Epithelial cell of esophagus (primary cell): ENCODE measurements around the gene CDC42EP4.

Experiments used
- DNase-seq: peaks from one replicate; pipeline ENCODE4 v3.0.0; 2010; ENCODE audit warnings: low read depth
- H3K4me3 ChIP-seq: 2 replicates; pipeline ENCODE4 v1.5.1; 2011; ENCODE audit warnings: mild to moderate bottlenecking, low read length, control low read depth
- TF ChIP-seq, protein P1 (sequence below): IDR thresholded peaks from 2 replicates; pipeline ENCODE4 v1.5.1; 2011; ENCODE audit warnings: low read depth, mild to moderate bottlenecking, low read length, control low read depth, inconsistent platforms; ENCODE audit not compliant: insufficient read depth; ENCODE audit errors: missing control alignments

CDC42EP4 gene

DNA sequence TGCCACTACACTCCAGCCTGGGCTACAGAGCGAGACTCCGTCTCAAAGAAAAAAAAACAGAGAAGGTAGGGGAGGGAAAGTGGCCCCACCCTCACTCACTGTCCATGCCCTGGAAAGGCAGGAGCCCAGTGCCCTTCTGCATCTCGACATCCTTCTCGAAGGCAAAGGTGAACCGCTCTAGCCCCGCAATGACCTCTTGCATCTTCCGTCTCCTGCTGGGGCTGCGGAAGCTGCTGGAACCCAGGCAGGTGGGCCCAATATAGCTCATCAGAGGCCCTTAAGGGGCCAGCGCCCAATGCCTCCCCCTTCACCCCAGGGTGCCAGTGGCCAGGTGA lies 50.2 kb downstream of the CDC42EP4 start, which contains the start of gene CPSF4L:
Gene CPSF4L, minus strand, starts transcription at position 264 of the 335 bp plus-strand sequence. Its CDS starts 62 bp downstream, at position 202.
- H3K4me3 ChIP-seq = no peak within 1 kb of the TSS
- no peak for DNase-seq
- TF ChIP-seq, protein P1, sequence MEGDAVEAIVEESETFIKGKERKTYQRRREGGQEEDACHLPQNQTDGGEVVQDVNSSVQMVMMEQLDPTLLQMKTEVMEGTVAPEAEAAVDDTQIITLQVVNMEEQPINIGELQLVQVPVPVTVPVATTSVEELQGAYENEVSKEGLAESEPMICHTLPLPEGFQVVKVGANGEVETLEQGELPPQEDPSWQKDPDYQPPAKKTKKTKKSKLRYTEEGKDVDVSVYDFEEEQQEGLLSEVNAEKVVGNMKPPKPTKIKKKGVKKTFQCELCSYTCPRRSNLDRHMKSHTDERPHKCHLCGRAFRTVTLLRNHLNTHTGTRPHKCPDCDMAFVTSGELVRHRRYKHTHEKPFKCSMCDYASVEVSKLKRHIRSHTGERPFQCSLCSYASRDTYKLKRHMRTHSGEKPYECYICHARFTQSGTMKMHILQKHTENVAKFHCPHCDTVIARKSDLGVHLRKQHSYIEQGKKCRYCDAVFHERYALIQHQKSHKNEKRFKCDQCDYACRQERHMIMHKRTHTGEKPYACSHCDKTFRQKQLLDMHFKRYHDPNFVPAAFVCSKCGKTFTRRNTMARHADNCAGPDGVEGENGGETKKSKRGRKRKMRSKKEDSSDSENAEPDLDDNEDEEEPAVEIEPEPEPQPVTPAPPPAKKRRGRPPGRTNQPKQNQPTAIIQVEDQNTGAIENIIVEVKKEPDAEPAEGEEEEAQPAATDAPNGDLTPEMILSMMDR = no peak

DNA sequence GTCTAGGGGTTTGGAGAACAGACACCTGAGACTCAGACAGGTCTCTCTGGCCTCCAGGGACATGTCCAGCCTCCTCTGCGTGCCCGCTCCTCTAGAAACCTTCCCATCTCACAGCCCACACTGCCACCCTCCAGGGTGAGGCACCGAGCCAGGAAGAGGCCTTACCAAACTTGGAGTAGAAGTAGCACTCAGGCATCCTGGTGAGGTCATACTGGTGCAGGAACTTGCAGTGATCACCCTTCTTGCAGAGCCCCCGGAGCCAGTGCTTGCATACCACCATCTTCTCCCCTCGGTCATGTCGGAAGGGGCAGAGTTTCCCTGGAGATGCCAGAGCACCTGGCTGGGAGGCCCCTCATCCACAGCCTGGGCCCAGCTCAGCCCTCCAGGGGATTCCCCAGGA lies 54.3 kb downstream of the CDC42EP4 start:
- no peak for DNase-seq
- H3K4me3 ChIP-seq = no peak overlapping the region
- TF ChIP-seq, protein P1 = no peak

DNA sequence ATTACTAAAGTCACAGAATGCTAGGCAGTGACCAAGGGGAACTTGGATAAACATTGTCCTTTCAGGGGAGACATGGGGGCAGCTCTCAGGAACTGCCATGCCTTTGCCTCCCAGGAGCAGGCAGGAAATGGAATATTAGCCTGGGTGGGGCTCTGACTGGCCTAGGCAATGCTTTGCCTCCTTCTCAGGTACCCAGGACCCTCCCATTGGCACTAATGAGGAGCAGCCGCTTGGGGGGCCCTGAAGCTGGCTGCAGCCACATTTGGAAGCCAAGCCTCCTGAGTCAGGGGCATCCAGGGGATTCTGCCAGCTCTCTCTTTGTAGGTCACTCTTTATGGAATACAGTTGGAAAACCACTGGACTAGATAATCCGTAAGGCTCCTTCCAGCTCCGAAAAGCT lies 55.6 kb downstream of the CDC42EP4 start:
- no peak overlapping the region for H3K4me3 ChIP-seq
- no peak for DNase-seq
- TF ChIP-seq, protein P1 = no peak

DNA sequence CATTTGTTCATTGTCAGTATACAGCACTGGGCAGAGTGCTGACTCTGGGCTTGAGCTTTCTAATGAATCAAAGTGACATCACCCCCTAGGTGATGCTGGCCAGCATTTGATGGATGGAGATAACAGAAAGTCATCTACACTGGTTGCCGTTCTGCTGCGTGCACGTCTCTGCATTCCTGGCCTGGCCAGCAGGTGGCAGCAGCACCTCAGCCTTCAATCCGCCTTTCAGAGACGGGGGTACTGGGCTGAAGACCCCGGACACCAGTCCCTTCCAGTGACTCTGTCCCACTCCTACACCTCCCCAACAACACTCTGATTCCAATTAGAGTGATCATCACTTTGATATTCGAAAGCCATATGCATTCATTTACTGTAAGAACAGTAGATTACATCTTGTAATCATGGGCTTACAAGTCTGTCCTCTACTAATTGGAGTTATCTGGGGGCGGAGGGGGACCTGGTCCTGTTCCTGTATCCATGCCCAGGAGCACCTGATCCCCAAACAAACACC lies 56.1 kb downstream of the CDC42EP4 start:
- H3K4me3 ChIP-seq = no peak overlapping the region
- TF ChIP-seq, protein P1 = peak; percentile 99
- peak; percentile 59 for DNase-seq

DNA sequence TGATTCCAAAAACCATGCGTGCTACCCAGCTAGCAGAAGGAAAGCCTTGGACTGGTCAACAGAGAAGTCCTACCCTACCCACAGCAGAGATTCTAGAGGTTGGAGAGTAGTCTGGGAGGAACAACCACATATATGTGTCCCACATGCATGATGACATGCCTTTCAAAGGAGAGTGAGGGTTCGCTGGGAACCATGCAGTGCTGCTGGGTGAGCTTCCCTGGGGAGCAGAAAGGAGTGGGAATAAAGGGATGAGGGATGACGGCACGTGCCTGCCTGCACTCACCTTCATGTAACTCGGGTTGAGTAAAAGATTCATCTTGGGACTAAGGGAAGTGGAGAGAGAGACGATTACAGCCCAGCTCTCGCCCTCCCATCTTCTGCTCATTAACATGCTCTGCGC lies 59.9 kb downstream of the CDC42EP4 start:
- TF ChIP-seq, protein P1 = no peak
- no peak for DNase-seq
- H3K4me3 ChIP-seq = no peak overlapping the region

DNA sequence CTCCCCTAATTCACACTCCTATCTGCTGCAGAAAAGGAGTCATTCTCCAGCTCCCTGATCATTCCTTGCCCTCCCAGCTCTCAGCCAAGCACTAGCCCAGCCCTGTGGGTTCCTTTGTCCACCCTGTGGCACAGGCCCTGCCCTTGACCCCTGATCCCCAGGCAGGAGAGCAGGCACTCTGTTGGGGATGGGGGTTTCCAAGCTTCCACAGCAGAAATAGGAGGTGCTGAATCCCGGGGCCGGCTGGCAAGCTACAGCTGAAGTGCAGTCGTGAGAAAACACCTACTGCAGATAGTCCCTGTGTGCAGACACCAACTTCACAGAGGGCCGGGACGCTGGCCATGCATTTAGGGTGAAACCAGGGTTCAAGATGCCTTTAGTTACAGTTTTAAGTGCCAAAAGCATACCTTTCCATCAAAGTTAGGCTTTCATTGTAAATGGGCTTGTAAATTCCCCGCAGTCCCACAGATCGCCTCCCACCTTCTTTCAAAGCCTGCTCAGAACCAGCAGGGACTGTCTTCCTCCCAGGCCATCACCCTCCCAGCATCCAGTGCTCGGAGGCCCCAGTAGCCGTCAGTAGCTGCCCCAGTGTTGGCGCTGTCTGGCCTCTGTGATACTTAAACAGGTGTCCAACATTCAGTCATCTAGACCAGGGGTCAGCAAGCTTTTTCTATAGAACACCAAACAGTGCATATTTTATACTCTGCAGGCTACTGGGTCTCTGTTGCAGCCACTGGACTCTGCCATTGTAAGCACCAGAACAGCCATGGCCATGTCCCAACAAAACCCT lies 60.8 kb downstream of the CDC42EP4 start:
- TF ChIP-seq, protein P1 = no peak
- no peak overlapping the region for H3K4me3 ChIP-seq
- DNase-seq = no peak

DNA sequence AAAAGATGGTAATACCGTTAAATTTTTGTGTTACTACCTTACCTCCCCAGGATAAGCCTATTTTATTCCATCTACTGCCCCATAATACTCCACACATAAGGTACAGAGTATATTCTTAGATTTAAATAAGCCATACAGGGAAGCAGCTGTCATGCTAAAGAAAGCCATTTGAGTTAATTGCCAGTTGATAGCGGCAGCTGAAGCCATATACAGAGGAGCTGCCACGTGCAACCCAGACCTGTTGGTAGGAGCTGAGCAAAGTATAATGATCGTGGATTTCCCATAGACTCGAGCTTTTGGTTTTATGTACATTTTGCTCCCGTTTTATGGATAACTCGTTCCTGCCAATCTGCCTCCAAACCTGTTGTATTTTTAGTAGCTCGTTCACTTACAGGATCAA lies 62.1 kb downstream of the CDC42EP4 start:
- no peak overlapping the region for H3K4me3 ChIP-seq
- DNase-seq = no peak
- TF ChIP-seq, protein P1 = no peak
